Effector memory CD4-positive, alpha-beta T cell (primary cell): ENCODE data around the gene KRTAP29-1.
"Not testable (repeated sequence)": the region's sequence is repeated elsewhere in the genome, so short reads cannot be mapped to it uniquely, and the experiment has no call there.

ENCODE experiments used
- DNase-seq, 3 donors: peaks; one replicate each; pipeline ENCODE4 v3.0.0-alpha.2; 2020
- H3K27ac ChIP-seq: 2 replicates; pipeline ENCODE4 v1.7.0; 2013; ENCODE audit warnings: mild to moderate bottlenecking, low read length, moderate library complexity; ENCODE audit not compliant: insufficient read depth, poor library complexity, severe bottlenecking
- H3K27me3 ChIP-seq: replicated peaks from 2 replicates; pipeline ENCODE4 v1.7.0; 2013; ENCODE audit warnings: mild to moderate bottlenecking, low read length; ENCODE audit not compliant: insufficient read depth, control insufficient read depth, poor library complexity, severe bottlenecking
- H3K36me3 ChIP-seq: 2 replicates; pipeline ENCODE4 v1.7.0; 2013; ENCODE audit warnings: mild to moderate bottlenecking, low read length, moderate library complexity; ENCODE audit not compliant: control insufficient read depth, insufficient read depth
- H3K4me1 ChIP-seq: 2 replicates; pipeline ENCODE4 v1.7.0; 2013; ENCODE audit warnings: low read length, mild to moderate bottlenecking; ENCODE audit not compliant: control insufficient read depth, insufficient read depth, poor library complexity, severe bottlenecking
- H3K4me3 ChIP-seq: 2 replicates; pipeline ENCODE4 v1.7.0; 2013; ENCODE audit warnings: low read length, low read depth, mild to moderate bottlenecking; ENCODE audit not compliant: insufficient read depth, poor library complexity, severe bottlenecking
- H3K9me3 ChIP-seq: 2 replicates; pipeline ENCODE4 v1.7.0; 2013; ENCODE audit warnings: mild to moderate bottlenecking, low read length, moderate library complexity; ENCODE audit not compliant: control insufficient read depth

Gene KRTAP29-1

GRCh38 chr17:41302981-41303380 is 330 bp upstream of the KRTAP29-1 start:
- DNase-seq: no peak
- no peaks in the 10 kb centered on the region for H3K27me3 ChIP-seq
- H3K4me3 ChIP-seq: no peak overlapping the region
- no peaks in the 10 kb centered on the region for H3K9me3 ChIP-seq
- no peak overlapping the region for H3K27ac ChIP-seq
- peaks cover 20% of the 10 kb centered on the region for H3K4me1 ChIP-seq
- no peaks in the 10 kb centered on the region for H3K36me3 ChIP-seq

GRCh38 chr17:41301204-41301790 is 1.4 kb downstream of the KRTAP29-1 start:
- Histone ChIP-seq H3K4me3 (no peak overlapping the region), H3K36me3 (no peaks in the 10 kb centered on the region), H3K9me3 (no peaks in the 10 kb centered on the region), H3K4me1 (peaks cover 3% of the 10 kb centered on the region), H3K27me3 (no peaks in the 10 kb centered on the region), H3K27ac (no peak overlapping the region)
- DNase-seq: no peak

- H3K9me3 ChIP-seq: no peaks in the 10 kb centered on the region
- H3K4me1 ChIP-seq: no peaks in the 10 kb centered on the region
- H3K27me3 ChIP-seq: no peaks in the 10 kb centered on the region
- H3K4me3 ChIP-seq: no peak overlapping the region
- DNase-seq: no peak
- H3K27ac ChIP-seq: no peak overlapping the region
- H3K36me3 ChIP-seq: no peaks in the 10 kb centered on the region
Observed at GRCh38 chr17:41298458-41299135, 4.1 kb downstream of the KRTAP29-1 start.

GRCh38 chr17:41296846-41297245 is 5.8 kb downstream of the KRTAP29-1 start:
- DNase-seq: no peak
- Histone ChIP-seq H3K4me1 (no peaks in the 10 kb centered on the region), H3K27ac (no peak overlapping the region), H3K27me3 (no peaks in the 10 kb centered on the region), H3K4me3 (no peak overlapping the region), H3K36me3 (no peaks in the 10 kb centered on the region), H3K9me3 (no peaks in the 10 kb centered on the region)

GRCh38 chr17:41294016-41294415 is 8.6 kb downstream of the KRTAP29-1 start:
- Histone ChIP-seq H3K9me3 (no peaks in the 10 kb centered on the region), H3K36me3 (no peaks in the 10 kb centered on the region), H3K4me3 (no peak overlapping the region), H3K4me1 (no peaks in the 10 kb centered on the region), H3K27ac (no peak overlapping the region), H3K27me3 (no peaks in the 10 kb centered on the region)
- DNase-seq: no peak

GRCh38 chr17:41287050-41287449 is 15.6 kb downstream of the KRTAP29-1 start:
- no peaks in the 10 kb centered on the region for H3K36me3 ChIP-seq
- H3K27ac ChIP-seq: no peak overlapping the region
- no peak overlapping the region for H3K4me3 ChIP-seq

GRCh38 chr17:41284546-41284945 is 18.1 kb downstream of the KRTAP29-1 start:
- Histone ChIP-seq H3K36me3 (no peaks in the 10 kb centered on the region), H3K4me3 (no peak overlapping the region), H3K9me3 (no peaks in the 10 kb centered on the region), H3K27ac (no peak overlapping the region), H3K4me1 (peaks cover 6% of the 10 kb centered on the region), H3K27me3 (no peaks in the 10 kb centered on the region)
- DNase-seq: no peak

More at GRCh38 chr17:41287050-41287449, 15.6 kb downstream of the KRTAP29-1 start:
- no peaks in the 10 kb centered on the region for H3K27me3 ChIP-seq
- H3K4me1 ChIP-seq: peaks cover 6% of the 10 kb centered on the region
- no peak for DNase-seq
- H3K9me3 ChIP-seq: no peaks in the 10 kb centered on the region

- Histone ChIP-seq H3K27ac (no peak overlapping the region), H3K36me3 (no peaks in the 10 kb centered on the region), H3K4me3 (no peak overlapping the region), H3K9me3 (no peaks in the 10 kb centered on the region), H3K27me3 (no peaks in the 10 kb centered on the region), H3K4me1 (peaks cover 6% of the 10 kb centered on the region)
- no peak for DNase-seq
Observed at GRCh38 chr17:41284043-41284442, 18.6 kb downstream of the KRTAP29-1 start.

GRCh38 chr17:41278176-41278955 is 24.3 kb downstream of the KRTAP29-1 start:
- DNase-seq: no peak
- Histone ChIP-seq H3K36me3 (no peaks in the 10 kb centered on the region), H3K4me3 (no peak overlapping the region), H3K27me3 (no peaks in the 10 kb centered on the region), H3K27ac (no peak overlapping the region), H3K9me3 (no peaks in the 10 kb centered on the region), H3K4me1 (no peaks in the 10 kb centered on the region)

- H3K4me1 ChIP-seq, H3K27me3 ChIP-seq, H3K27ac ChIP-seq, H3K4me3 ChIP-seq, H3K36me3 ChIP-seq, H3K9me3 ChIP-seq, DNase-seq: not testable (repeated sequence)
Observed at GRCh38 chr17:41275648-41276190, 26.9 kb downstream of the KRTAP29-1 start, which contains the start of gene KRTAP9-7. Gene KRTAP9-7, plus strand, starts transcription at chr17:41275698. Its CDS starts 0 bp downstream, at chr17:41275698.
